Measurements from ENCODE around the gene ARSG.

The ARSG gene

GRCh38 chr17:68468334-68468733 lies 177.0 kb downstream of the ARSG start:
- no peaks in the 10 kb centered on the region for H3K9me2 ChIP-seq (ENCODE audit: low read depth, low read length)
- H3K36me3 ChIP-seq (ENCODE audit: insufficient read depth, low read length): no peaks in the 10 kb centered on the region
- no peak overlapping the region for H3K4me2 ChIP-seq (ENCODE audit: low read length)
- H3K4me1 ChIP-seq (ENCODE audit: insufficient read depth, low read length, severe bottlenecking): peaks cover 58% of the 10 kb centered on the region
- H3K79me2 ChIP-seq (ENCODE audit: insufficient read depth, low read length): no peaks in the 10 kb centered on the region
- H3K27me3 ChIP-seq (ENCODE audit: insufficient read depth, low read length): no peaks in the 10 kb centered on the region
- H2AFZ ChIP-seq (ENCODE audit: low read length): no peak overlapping the region
- H3K9me3 ChIP-seq (ENCODE audit: low read length): 0 out of 2 replicates have a peak, but pooled peaks cover 4% of the 10 kb centered on the region
- H3K27ac ChIP-seq (ENCODE audit: low read depth, low read length, poor library complexity, severe bottlenecking): peak overlapping the region; percentile 58
- H3K4me3 ChIP-seq (ENCODE audit: low read depth, low read length, poor library complexity, severe bottlenecking): no peak overlapping the region
- no peaks in the 10 kb centered on the region for H4K20me1 ChIP-seq (ENCODE audit: insufficient read depth, low read length)
- no peak for TF ChIP-seq EZH2 (IDR thresholded peaks at IDR 0.05; ENCODE audit: borderline replicate concordance, low read length)
- TF ChIP-seq, protein P1, sequence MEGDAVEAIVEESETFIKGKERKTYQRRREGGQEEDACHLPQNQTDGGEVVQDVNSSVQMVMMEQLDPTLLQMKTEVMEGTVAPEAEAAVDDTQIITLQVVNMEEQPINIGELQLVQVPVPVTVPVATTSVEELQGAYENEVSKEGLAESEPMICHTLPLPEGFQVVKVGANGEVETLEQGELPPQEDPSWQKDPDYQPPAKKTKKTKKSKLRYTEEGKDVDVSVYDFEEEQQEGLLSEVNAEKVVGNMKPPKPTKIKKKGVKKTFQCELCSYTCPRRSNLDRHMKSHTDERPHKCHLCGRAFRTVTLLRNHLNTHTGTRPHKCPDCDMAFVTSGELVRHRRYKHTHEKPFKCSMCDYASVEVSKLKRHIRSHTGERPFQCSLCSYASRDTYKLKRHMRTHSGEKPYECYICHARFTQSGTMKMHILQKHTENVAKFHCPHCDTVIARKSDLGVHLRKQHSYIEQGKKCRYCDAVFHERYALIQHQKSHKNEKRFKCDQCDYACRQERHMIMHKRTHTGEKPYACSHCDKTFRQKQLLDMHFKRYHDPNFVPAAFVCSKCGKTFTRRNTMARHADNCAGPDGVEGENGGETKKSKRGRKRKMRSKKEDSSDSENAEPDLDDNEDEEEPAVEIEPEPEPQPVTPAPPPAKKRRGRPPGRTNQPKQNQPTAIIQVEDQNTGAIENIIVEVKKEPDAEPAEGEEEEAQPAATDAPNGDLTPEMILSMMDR (IDR thresholded peaks at IDR 0.05; ENCODE audit: low read length): no peak
- peaks cover 5% of the 10 kb centered on the region; the same call in 1 of the 2 replicates for H3F3A ChIP-seq (ENCODE audit: insufficient read depth, low read length)
- no peak overlapping the region for H3K9ac ChIP-seq (ENCODE audit: low read length)

- Histone ChIP-seq H3K4me1 (ENCODE audit: insufficient read depth, low read length, severe bottlenecking) (peaks cover 60% of the 10 kb centered on the region), H3K4me2 (ENCODE audit: low read length) (no peak overlapping the region), H3K79me2 (ENCODE audit: insufficient read depth, low read length) (no peaks in the 10 kb centered on the region), H3K9me2 (ENCODE audit: low read depth, low read length) (no peaks in the 10 kb centered on the region), H3F3A (ENCODE audit: insufficient read depth, low read length) (peaks cover 5% of the 10 kb centered on the region; the same call in 1 of the 2 replicates), H4K20me1 (ENCODE audit: insufficient read depth, low read length) (no peaks in the 10 kb centered on the region), H3K27me3 (ENCODE audit: insufficient read depth, low read length) (no peaks in the 10 kb centered on the region), H3K9ac (ENCODE audit: low read length) (no peak overlapping the region), H3K9me3 (ENCODE audit: low read length) (0 out of 2 replicates have a peak, but pooled peaks cover 4% of the 10 kb centered on the region), H3K27ac (ENCODE audit: low read depth, low read length, poor library complexity, severe bottlenecking) (peak overlapping the region; percentile 58), H2AFZ (ENCODE audit: low read length) (no peak overlapping the region), H3K4me3 (ENCODE audit: low read depth, low read length, poor library complexity, severe bottlenecking) (no peak overlapping the region), H3K36me3 (ENCODE audit: insufficient read depth, low read length) (no peaks in the 10 kb centered on the region)
- no peak for TF ChIP-seq EZH2 (IDR thresholded peaks at IDR 0.05; ENCODE audit: borderline replicate concordance, low read length)
- TF ChIP-seq, protein P1 (IDR thresholded peaks at IDR 0.05; ENCODE audit: low read length): no peak
Measured at GRCh38 chr17:68468788-68469187, 177.5 kb downstream of the ARSG start.

Data from OCI-LY1 (cell line).